Nephron progenitor cell (in vitro differentiated cells): ENCODE measurements around the gene IRX4.

Source experiments
- DNase-seq: peaks from one replicate; pipeline ENCODE4 v3.0.0; 2021
- H3K27ac Mint-ChIP-seq: 2 replicates; pipeline ENCODE4 v1.8.0; 2021; ENCODE audit warnings: mild to moderate bottlenecking, moderate library complexity, mixed read lengths
- H3K27me3 Mint-ChIP-seq: 2 replicates; pipeline ENCODE4 v1.8.0; 2021; ENCODE audit warnings: mild to moderate bottlenecking, low read depth, mixed read lengths; ENCODE audit not compliant: poor library complexity
- H3K36me3 Mint-ChIP-seq: 2 replicates; pipeline ENCODE4 v1.8.0; 2021; ENCODE audit warnings: low read depth, mixed read lengths
- H3K4me1 Mint-ChIP-seq: 2 replicates; pipeline ENCODE4 v1.8.0; 2021; ENCODE audit warnings: mixed read lengths
- H3K4me3 Mint-ChIP-seq: 2 replicates; pipeline ENCODE4 v1.8.0; 2021; ENCODE audit warnings: mild to moderate bottlenecking, moderate library complexity, mixed read lengths
- H3K9me3 Mint-ChIP-seq: 2 replicates; pipeline ENCODE4 v1.8.0; 2021; ENCODE audit warnings: mild to moderate bottlenecking, moderate library complexity, mixed read lengths
- CTCF ChIP-seq: fragments of 200-600 bp; sonication (generic); IDR thresholded peaks from 2 replicates; pipeline ENCODE4 v1.5.0; 2021; ENCODE audit warnings: antibody characterized with exemption

IRX4 gene

GRCh38 chr5:1834022-1834551 lies 48.6 kb downstream of the IRX4 start:
- peaks cover 38% of the 10 kb centered on the region for H3K27me3 Mint-ChIP-seq
- no peak overlapping the region for H3K4me3 Mint-ChIP-seq
- no peak for TF ChIP-seq CTCF
- H3K4me1 Mint-ChIP-seq = peaks cover 47% of the 10 kb centered on the region
- peaks cover 5% of the 10 kb centered on the region for H3K36me3 Mint-ChIP-seq
- no peak for DNase-seq
- H3K9me3 Mint-ChIP-seq = no peaks in the 10 kb centered on the region
- H3K27ac Mint-ChIP-seq = no peak overlapping the region

GRCh38 chr5:1833264-1834021 lies 49.3 kb downstream of the IRX4 start:
- peaks cover 45% of the 10 kb centered on the region for H3K4me1 Mint-ChIP-seq
- H3K27ac Mint-ChIP-seq = no peak overlapping the region
- no peak for TF ChIP-seq CTCF
- no peaks in the 10 kb centered on the region for H3K9me3 Mint-ChIP-seq
- peaks cover 35% of the 10 kb centered on the region for H3K27me3 Mint-ChIP-seq
- no peak for DNase-seq
- peaks cover 5% of the 10 kb centered on the region for H3K36me3 Mint-ChIP-seq
- no peak overlapping the region for H3K4me3 Mint-ChIP-seq

DNA sequence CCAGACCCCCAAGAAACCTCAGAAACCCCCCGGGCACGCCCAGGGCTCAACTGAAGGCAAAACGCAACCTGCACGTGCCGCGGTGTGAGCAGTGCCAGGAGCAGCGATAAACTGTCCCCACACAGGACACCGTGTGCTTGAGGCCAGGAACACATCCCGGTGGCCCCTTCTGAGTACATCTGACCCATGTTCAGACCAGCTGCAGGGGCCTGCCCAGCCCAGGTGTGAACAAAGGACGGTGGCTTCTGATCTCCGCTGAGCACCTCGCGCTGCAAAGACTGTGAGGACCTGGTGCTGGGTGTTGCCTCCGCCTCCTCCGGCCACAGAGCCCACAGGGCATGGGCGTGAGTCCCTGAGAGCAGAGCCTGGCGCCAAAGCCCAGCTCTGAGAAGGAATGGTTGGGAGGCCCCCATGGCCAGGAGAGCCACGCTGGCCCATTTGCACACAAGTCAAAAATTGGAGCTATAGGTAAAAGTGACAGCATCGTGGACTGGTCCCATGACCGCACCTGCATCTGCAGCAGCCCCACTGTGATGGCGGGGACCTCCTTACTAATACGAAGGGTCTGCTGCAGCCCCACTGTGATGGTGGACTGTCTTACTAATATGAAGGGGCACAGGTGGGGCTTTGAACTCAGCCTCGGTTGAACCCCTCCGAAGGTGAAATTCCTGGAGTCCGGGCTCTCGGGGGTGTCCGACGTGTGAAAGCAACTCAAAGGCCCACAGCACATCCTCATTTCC lies 50.0 kb downstream of the IRX4 start:
- TF ChIP-seq CTCF = no peak
- no peak overlapping the region for H3K4me3 Mint-ChIP-seq
- H3K36me3 Mint-ChIP-seq = peaks cover 6% of the 10 kb centered on the region
- H3K4me1 Mint-ChIP-seq = peaks cover 39% of the 10 kb centered on the region
- no peak for DNase-seq
- H3K27me3 Mint-ChIP-seq = peaks cover 33% of the 10 kb centered on the region
- H3K9me3 Mint-ChIP-seq = no peaks in the 10 kb centered on the region
- H3K27ac Mint-ChIP-seq = no peak overlapping the region

- Mint-ChIP-seq H3K27me3 (peaks cover 33% of the 10 kb centered on the region), H3K27ac (no peak overlapping the region), H3K4me1 (peaks cover 37% of the 10 kb centered on the region), H3K4me3 (no peak overlapping the region), H3K9me3 (no peaks in the 10 kb centered on the region), H3K36me3 (peaks cover 15% of the 10 kb centered on the region)
- no peak for TF ChIP-seq CTCF
- DNase-seq = no peak
These were observed 50.9 kb downstream of the IRX4 start for GRCh38 chr5:1831677-1832313.

DNA sequence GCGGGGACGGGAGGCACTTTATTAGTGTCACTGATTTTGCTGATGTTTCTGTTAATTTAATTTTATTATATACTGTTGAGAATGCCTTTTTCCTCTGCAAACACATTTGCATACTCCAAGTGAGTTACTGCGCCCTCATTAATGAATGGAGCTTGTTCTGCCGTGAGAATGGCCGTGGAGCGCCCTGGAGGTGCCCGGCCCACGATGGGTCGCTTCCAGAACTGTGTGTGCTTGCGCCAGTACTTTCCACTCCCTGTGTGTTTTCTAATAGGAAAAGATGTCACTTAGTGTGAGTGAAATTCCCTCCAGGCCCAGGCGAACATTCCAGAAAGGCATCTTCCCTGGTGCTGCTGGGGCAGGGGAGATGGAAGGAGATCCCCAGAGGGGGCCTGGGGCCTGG lies 51.5 kb downstream of the IRX4 start:
- Mint-ChIP-seq H3K4me3 (no peak overlapping the region), H3K27ac (no peak overlapping the region), H3K4me1 (peaks cover 35% of the 10 kb centered on the region), H3K36me3 (peaks cover 18% of the 10 kb centered on the region), H3K27me3 (peaks cover 31% of the 10 kb centered on the region), H3K9me3 (no peaks in the 10 kb centered on the region)
- TF ChIP-seq CTCF = no peak
- DNase-seq = no peak
